NCI-H748 (cell line): Measurements from ENCODE around the gene PIAS4.

Experiments used
- DNase-seq: peaks from one replicate; lab custom pipeline; 2025; ENCODE audit not compliant: unreplicated experiment; lab: John Stamatoyannopoulos, UW

The PIAS4 gene

DNA sequence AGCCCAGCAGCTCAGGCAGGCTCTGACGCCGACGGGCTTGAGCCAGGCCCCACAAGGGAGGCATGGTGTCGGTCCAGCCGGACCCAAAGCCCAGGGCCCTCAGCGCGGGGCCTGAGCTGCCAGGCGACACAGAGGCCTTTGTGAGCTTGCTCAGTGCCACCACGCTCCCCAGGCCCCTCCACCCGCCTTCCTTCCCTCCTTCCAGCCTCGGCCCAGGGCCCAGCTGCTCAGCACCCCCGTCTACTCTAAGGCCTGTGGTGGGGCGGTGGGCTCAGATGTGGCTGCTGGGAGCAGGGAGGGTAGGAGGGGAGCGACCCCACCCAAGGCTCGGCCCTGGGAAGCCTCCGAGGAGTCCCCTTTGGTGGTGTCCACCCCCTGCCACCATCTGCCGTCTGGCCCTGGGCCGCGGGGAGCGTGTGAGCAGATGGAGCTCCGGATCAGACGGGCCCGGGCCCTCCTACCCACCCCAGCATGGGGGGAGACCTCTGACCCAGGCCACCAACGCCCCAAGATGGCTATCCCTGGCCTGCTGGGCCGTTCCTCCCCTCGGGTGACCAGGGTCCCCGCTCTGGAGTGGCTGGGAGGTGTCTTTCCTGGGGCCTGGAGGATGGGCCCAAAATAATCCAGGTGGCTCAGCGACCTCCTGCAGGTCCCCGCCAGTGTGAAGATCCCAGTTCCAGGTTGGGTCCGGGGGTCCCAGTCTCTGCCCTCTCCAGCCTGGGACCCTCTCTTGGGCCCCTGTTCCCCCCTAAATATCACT, 51.3 kb downstream of the PIAS4 start:
- DNase-seq: no peak

GRCh38 chr19:4059453-4059871, 51.9 kb downstream of the PIAS4 start:
- no peak for DNase-seq

GRCh38 chr19:4059891-4060620, 52.5 kb downstream of the PIAS4 start:
- no peak for DNase-seq

- DNase-seq: no peak
Measured at GRCh38 chr19:4060621-4061177, 53.2 kb downstream of the PIAS4 start.

DNA sequence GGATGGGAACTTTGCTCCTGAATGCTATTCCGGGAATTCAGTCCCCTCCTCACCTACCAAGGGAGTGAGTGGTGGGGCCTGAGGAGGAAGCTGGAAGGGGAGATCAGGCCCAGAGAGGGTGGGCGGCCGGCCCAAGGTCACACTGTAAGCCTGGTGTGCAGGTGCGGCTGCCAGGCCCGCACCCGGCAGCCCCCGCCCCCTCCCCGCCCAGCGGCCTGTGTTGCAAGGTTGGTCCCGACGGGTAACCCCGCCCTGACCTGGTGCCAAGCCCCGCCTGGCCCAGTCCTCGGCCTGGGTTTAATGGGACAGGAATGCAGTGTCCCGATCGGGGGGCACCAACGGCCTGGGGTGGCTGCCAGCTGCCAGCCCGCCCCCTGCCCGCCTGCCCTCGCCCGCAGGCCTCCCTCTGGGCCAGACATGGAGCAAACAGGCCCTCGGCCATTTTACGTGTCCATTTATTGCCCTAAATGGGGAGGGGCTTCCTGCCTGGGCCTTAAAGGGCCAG, 53.7 kb downstream of the PIAS4 start:
- DNase-seq: no peak

DNA sequence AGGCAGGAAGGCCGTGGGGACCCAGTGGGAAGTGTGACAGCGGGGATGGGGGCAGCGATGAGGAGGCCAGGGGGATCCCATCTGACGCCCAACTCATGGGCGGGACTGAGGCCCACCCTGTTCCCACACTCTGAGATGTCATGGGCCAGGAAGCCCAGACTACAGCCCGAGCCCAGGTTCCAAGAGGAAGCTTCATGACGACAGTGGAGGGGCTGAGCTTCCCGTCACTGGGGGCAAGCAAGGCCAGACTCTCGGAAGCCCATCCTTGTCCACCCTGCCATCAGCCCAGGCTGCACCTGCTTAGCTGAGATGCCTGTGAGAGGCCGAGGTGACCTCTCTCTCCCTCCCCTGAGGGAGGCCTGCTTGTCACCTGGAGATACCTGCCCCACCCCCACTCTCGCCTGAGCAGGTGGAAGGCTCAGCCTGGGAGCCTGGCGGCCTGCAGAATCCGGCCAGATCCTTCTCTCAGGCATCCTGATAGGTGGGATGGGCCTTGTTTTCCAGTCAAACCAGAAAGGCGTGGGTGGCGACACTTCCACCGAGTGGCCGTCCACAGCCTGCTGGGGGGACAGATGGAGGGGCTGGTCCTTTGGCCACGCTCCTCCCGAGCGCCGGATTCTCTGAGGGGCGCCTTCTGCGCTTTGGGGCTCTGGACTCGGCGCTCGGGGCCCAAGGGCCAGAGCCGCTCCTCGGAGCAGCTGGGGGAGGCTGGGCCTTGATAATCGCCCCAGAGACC, 54.3 kb downstream of the PIAS4 start:
- peak; percentile 49 for DNase-seq

DNA sequence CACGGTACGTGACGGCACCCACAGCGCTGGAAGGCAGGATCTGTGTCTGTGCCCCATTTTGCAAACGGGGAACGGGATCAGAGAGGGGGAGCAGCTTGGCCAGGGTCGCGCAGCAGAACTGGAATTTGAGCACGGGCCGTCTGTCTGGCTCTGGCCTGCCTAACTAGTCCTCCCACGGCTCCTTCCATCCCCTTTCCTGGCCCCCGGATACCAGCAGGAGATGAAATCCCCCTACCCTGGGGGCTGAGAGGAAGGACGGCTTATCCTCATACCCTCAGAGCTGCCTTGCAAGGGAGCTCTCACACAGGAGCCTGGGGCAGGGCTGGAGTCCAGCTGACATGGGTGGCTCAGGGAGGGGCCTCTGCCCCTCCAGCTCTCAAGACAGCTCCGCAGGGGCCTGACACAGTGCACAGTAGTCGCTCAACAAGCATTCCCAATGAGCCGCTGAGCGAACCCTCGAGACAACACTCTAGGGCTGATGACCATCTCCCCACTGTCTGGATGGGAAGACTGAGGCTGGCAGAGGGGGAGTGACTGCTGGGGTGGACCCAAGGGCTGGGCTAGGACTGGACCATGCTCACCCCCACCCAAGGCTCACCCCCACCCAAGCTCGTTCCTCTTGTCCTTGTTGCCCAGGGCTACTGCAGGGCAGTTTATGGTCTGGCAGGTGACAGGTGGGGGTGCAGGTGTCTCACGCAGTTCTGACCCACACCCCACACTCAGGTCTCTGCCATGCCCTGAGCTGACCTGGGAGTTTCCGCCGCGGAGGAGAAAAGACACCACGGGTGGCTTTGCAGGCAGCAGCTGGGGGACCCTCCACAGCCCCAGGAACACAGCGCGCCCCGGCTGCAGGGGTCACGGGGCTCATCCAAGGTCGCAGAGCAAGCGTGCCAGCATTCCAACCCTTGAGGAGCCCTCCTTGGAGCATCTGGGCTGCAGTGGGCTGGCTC, 55.2 kb downstream of the PIAS4 start:
- DNase-seq: no peak

- no peak for DNase-seq
Measured at GRCh38 chr19:4063369-4064148, 56.0 kb downstream of the PIAS4 start.

- no peak for DNase-seq
Measured at GRCh38 chr19:4064149-4064495, 56.6 kb downstream of the PIAS4 start.

DNA sequence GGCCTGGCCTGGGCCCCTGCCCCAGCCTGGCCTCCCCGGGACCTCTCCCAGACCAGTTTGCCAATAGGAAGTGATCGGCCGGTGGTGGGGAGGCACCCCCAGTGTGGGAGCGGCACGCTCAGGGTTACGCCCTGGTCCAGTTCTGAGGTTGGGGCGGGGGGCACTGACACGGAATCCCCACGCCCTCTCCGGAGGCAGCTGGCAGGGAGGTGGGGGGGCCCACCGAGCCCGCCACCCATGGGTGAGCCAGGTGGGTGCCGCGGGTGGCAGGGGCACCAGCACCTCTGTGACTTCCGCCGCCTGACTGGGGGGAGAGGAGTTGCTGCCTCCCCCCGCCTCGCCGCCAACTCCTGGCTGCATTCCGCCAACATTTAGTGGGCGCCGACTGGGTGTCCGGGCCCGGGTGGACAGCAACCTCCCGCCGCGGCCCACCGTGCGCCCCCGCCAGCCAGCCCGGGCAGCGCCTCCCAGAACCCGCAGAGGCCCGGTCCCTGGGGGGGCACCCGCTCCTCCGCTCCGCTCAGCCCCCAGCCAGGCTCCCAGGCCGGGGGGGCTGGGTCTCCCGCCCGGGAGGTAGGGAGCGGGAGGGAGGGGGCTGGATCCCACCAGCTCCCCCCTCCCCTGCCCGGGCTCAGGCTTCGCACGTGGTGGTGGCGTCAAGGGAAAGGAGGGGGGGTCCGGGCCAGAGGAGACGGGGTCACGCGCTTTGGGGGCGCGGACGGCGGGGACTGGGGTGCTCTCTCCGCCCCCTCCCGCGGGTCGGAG, 57.1 kb downstream of the PIAS4 start:
- DNase-seq: peak; percentile 18

DNA sequence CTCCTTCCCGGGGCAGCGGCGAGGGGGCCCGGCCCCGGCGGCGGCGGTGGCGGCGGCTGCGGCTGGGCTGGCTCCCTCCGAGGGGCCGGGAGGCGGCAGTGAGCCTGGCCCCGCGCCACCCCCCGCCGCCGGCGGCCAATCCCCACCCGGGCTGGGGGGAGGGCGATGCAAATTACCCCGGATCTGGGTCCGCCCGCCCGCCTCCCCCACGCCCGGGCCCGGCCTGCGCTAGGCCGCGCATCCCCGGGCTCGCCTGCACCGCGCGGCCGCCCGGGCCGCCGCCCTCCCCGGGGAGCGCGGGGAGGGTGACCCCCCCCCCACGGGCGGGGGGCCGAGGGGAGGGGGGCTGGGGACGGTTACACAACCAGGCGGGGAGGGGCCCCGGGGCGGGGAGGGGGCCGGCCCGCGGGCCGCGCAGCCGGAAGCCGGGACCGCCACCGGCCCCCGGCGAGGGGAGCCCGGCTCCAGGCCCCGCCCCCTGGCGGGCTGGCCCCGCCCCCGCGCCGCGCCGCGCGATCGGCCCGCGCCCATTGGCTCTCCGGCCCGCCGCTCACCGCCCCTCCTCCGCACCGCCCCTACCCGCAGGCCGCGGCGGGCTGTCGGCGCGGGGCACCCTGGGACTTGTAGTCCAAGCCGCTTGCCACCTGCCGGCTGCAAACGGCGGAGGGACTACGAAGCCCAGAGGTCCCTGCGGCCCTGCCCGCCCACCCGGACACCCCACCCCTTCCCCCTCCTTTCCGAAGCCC, 58.1 kb downstream of the PIAS4 start:
- peak; percentile 95 for DNase-seq

DNA sequence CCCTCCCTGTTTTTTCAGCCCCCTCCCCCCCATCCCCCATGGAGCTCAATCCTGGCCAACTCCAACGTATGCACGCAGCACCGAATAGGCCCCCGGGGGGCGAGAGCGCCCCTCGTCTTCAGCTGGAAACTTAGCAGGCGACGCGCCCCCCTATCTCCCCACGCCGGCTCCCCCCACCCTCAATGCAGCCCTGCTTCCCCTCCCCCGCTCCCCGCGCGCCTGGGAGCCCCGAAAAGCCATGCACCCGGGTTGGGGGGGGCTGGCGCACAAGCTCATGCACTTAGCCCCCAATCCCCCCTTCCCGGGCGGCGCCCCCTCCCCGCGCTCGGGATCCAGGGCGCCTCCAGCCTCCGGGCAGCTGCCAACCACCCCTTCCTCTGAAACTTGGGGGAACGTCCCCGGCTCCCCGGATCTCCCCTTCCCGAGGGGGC, 58.7 kb downstream of the PIAS4 start:
- no peak for DNase-seq

DNA sequence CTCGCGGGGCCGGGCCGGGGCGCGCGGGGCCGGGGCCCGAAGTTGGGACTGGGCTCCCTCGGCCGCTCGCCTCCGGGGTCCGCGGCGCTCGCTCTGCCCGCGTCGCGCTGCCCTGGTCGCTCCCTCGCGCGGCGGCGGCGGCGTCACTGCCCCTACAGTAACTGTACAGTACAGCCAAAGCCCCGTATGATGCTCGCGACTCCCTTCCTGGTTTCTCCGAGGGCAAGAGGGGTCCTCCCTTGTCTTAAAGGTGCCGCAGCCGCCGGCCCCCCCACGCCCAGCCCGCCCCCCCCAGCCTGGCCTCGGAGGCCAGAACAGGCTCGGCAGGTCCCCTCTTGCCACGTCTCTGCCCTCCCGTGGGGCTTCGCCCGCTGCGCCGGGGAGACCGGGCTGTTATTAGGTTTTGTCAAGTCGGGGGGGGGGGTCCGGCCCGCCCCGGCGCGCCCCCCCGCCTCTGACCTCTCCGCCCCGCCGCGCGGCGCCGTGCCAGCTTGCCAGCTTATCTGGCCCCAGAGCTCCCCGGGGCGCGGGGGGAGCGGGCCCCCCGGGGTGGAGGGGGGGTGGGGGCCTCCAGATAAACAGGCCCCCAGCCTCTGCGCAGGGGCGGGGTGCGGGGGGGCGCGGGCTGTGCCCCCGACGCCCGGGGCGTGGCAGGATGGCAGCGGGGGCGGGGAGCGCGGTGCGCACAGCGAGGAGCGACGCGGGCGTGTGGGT, 59.3 kb downstream of the PIAS4 start, which contains the start of gene ZBTB7A:
Gene ZBTB7A (minus strand): TSS at position 218 of the 714 bp plus-strand sequence. CDS start 11,667 bp downstream, outside the sequence.
- peak; percentile 86 for DNase-seq

DNA sequence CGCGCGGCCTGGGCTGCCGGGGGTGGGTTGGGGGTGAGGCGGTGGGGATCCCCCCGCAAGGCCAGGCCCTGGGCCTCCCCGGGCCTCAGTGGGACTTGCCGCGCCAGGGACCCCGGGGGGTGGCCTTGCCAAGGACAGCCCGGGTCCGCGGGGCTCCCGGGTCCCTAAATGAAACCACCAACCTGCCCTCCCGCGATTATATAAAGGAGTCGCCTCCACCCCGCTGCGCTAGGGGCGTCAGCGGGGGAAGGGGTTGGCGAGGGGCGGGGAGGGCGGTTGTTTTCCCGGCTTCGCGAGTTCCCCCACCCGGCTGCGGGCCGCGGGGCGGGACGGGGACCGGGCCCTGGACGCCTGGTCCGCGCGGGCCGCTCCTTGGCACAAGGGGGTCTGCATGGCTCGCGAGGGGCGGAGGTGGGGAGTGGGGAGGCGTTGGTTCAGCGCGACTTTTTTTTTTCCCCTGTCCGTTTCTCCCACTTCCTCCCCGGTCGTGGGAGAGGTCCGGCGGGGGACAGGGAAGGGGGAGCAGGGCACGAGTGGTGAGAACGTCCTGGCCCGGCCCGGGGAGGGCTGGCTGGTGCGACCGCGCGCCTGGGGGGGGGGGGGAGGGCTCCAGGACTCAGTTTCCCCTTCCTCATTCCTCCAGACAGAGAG, 60.0 kb downstream of the PIAS4 start:
- DNase-seq: peak; percentile 51

DNA sequence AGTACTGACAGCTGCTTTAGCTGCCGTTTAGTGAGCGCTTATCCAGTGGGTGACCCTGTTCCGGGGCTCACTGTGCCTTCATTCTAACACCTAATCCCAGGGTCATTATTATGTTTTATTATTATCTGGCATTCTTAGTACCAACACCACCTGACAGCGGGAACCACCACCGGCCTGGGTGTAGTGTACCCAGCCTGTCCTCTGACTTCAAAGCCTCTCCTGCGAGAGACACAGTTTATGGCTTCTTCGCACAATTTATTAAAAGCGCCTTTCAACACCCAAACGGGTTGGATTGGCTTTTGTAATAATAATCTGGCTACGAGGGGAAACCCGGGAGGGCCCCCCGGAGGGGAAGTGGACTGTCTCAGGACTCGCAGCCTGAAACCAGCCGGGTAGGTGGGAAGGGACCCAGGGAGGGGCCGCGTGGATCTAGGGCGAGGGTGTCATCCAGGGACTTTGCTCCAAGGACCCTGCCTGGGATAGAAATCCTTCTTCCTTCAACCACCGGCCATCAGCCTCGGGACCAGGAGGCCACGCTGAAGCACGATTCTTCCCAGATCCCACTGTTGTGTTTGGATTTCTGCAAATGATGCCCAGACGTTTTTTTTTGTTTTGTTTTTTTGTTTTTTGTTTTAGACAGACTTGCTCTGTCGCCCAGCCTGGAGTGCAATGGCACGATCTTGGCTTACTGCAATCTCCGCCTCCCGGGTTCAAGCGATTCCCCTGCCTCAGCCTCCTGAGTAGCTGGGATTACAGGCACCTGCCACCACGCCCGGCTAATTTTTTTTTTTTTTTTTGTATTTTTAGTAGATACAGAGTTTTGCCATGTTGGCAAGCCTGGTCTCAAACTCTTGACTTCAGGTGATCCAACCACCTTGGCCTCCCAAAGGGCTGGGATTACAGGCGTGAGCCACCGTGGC, 60.8 kb downstream of the PIAS4 start:
- no peak for DNase-seq
